Measurements from ENCODE around the gene RIC3. TPM values are rescaled to one million over a fixed set of nuclear protein-coding genes. Genes with fewer than 3 reads are reported as not detected.

RIC3 gene
- polyA plus RNA-seq = 5.5 TPM

GRCh38 chr11:8168485-8169257 is at the start of gene RIC3:
Gene RIC3, minus strand, starts transcription at chr11:8169025. Its CDS starts 36 bp downstream, at chr11:8168989.
- H3K4me3 Mint-ChIP-seq = peak within 1 kb of the TSS; percentile 82 to 98 (median 96)
- peaks cover 7% of the 10 kb centered on the region for H3K36me3 Mint-ChIP-seq
- H3K4me1 Mint-ChIP-seq = peaks cover 12 to 27% (median 21%) of the 10 kb centered on the region in 3 donors
- peaks cover 0 to 2% (median 0%) of the 10 kb centered on the region in 3 donors for H3K9me3 Mint-ChIP-seq
- peak within 1 kb of the TSS in 2 of 3 donors; percentile 54 to 93 for H3K27ac Mint-ChIP-seq
- peaks cover 2% of the 10 kb centered on the region for H3K27me3 Mint-ChIP-seq

DNA sequence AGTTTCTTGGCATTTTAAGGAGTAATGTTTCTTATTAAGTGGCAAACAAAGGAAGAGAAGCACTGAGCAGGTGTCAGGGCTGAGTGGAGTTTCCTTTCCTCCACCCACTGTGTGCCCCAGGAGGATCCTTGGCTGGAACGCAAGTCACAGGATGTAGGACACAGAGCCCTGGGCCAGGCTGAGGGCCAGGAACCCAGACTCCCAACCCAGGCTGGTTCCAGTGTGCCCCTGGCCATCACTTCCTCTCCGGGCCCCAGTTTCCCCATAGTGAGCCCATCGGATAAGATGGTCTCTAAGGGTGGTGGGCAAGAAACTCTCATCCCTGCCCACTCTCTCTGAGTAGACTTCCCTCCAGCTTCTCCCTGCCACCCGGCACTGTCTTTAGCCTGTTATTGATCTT is 49.6 kb upstream of the RIC3 start:
- no peaks in the 10 kb centered on the region for H3K36me3 Mint-ChIP-seq
- H3K4me1 Mint-ChIP-seq = no peaks in the 10 kb centered on the region
- no peak overlapping the region for H3K4me3 Mint-ChIP-seq
- H3K27ac Mint-ChIP-seq = peak overlapping the region in 1 of 3 donors; percentile 59
- no peaks in the 10 kb centered on the region for H3K27me3 Mint-ChIP-seq
- no peaks in the 10 kb centered on the region for H3K9me3 Mint-ChIP-seq

DNA sequence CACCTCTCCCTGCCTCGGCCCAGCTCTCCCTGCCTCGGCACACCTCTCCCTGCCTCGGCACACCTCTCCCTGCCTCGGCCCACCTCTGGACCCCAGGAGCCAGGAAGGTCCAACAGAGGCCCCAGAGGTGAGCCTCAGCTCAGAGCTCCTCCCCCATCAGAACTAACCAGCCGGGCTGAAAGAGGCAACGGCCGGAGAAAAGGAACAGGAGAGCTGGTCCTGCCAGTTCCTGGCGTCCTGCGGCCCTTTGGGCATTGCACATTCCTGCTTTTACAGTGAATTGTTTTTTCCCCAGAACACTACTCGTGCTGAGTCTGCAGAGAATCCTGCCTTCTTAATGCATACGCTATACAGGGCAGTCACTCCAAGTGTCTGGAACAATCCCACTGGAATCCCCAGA is 49.1 kb upstream of the RIC3 start:
- no peak overlapping the region for H3K27ac Mint-ChIP-seq
- H3K27me3 Mint-ChIP-seq = no peaks in the 10 kb centered on the region
- H3K36me3 Mint-ChIP-seq = no peaks in the 10 kb centered on the region
- no peaks in the 10 kb centered on the region for H3K9me3 Mint-ChIP-seq
- H3K4me1 Mint-ChIP-seq = no peaks in the 10 kb centered on the region
- H3K4me3 Mint-ChIP-seq = no peak overlapping the region

DNA sequence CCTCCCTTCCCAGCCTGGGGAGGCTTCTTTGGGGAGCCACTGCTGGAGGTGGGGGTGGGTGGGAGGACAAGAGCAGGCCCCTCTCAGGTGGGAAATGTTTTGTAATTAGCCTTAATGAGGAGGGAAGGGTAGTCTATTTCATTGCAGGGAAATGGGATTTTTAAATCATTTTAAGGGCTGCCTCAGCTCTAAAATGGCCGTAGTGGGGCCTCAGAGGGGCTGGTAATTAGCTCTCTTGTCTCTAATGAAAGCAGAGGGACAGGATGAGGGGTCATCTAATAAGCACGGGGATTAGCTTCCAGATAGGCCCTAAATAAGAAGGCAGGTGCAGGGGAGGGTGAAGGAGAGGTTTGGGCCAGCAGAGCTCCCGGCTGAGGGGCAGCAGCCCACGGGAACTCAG is 48.3 kb upstream of the RIC3 start:
- Mint-ChIP-seq H3K4me3 (no peak overlapping the region), H3K36me3 (no peaks in the 10 kb centered on the region), H3K4me1 (no peaks in the 10 kb centered on the region), H3K27me3 (no peaks in the 10 kb centered on the region), H3K9me3 (no peaks in the 10 kb centered on the region), H3K27ac (peak overlapping the region in 1 of 3 donors; percentile 36)

DNA sequence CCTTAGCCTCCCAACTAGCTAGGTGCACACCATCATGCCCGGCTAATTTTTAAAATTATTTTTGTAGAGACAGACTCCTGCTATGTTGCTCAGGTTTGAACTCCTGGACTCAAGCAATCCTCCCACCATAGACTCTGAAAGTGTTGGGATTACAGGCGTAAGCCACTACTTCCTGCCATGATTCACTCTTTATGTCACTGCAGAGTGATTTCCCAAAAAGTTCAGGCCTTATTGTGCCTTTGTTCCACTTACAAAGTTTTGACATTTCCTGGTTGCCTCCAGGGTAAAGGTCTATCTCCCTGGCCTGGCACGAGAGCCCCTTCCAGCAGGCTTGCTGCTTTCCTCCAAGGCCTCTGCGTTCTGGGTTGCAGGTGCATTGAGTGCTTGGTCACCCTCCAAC is 44.6 kb upstream of the RIC3 start:
- H3K4me3 Mint-ChIP-seq = no peak overlapping the region
- H3K36me3 Mint-ChIP-seq = no peaks in the 10 kb centered on the region
- H3K4me1 Mint-ChIP-seq = no peaks in the 10 kb centered on the region
- no peaks in the 10 kb centered on the region for H3K27me3 Mint-ChIP-seq
- H3K27ac Mint-ChIP-seq = peak overlapping the region in 1 of 3 donors; percentile 17
- H3K9me3 Mint-ChIP-seq = no peaks in the 10 kb centered on the region

DNA sequence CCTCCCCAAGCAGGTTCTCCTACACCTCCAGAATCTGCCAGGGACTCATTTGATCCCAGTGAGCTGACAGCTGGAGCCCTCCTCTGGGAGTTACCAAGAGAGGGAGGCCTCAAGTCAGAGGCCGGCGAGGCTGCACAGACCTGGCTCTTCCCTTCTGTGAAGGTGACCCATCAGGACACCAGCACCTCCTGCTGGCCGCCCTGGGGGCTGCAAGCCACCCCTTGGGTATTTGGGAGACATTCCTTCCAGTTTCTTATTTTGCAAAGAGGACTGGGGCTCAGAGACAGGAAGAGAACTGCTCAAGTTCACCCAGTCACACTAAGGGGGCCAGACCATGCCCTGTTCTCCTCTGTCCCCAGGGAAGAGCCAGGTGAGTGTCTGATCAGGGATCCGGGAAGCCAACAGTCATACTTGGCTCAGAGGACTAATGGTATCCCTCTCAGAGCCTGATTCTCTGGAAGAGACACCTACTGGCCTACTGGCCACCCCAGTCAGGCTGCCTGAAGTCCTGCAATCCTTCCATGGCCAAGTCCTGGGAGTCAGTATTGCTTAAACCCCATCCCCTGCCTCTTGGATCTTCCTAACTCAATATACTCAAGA is 40.5 kb upstream of the RIC3 start:
- H3K9me3 Mint-ChIP-seq = no peaks in the 10 kb centered on the region
- H3K27me3 Mint-ChIP-seq = peaks cover 3% of the 10 kb centered on the region
- H3K27ac Mint-ChIP-seq = no peak overlapping the region

GRCh38 chr11:8207080-8208000 is 38.5 kb upstream of the RIC3 start:
- peaks cover 7 to 16% (median 11%) of the 10 kb centered on the region in 3 donors for H3K4me1 Mint-ChIP-seq
- H3K27me3 Mint-ChIP-seq = peaks cover 3% of the 10 kb centered on the region
- H3K4me3 Mint-ChIP-seq = peak overlapping the region; percentile 54 to 91 (median 74)
- H3K36me3 Mint-ChIP-seq = peaks cover 3% of the 10 kb centered on the region
- no peaks in the 10 kb centered on the region for H3K9me3 Mint-ChIP-seq
- H3K27ac Mint-ChIP-seq = peak overlapping the region in 2 of 3 donors; percentile 36 to 74

More for the DNA sequence above, 40.5 kb upstream of the RIC3 start:
- Mint-ChIP-seq H3K4me1 (peaks cover 4 to 8% (median 7%) of the 10 kb centered on the region in 3 donors), H3K4me3 (no peak overlapping the region), H3K36me3 (peaks cover 1% of the 10 kb centered on the region)

DNA sequence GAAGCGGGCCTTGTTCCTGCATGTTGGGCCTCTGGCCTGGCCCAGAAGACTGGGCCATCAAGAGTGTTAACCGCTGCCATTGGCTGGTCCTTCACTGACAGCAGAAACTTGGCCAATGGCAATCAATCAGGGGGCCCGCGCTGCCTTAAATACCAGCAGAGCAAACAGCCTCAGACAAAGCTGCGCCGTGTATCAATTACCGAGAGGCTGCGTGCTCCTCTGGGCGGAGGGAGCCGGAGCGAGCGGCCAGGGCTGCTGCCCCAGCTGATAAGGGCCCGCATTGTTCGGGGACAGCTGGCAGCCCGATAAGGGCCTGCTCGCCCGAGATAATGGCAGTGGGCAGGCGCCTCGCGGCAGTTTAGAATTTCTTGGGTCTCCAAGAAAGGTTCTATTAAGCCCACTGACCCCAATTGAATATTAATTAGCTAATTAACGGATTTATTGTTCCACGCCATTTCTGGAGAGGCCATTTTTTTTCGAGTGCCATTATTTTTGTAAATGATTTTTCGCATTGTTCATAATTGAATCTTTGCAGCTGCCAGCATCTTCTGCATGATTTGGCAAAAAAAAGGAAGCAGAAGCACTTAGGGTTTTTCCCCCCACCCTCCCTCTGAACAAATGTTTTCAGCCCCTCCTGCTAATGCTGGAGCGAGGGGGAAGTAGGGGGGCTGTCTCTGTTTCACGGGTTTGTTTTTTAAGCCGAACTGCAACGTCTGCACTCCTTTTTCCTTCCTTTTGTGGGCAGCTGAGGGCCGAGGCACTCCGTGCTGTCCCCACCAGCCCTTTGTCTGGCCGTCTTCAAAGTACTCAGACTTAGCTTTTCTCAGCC is 37.6 kb upstream of the RIC3 start:
- H3K27me3 Mint-ChIP-seq = peaks cover 3% of the 10 kb centered on the region
- H3K27ac Mint-ChIP-seq = peak overlapping the region in 2 of 3 donors; percentile 36 to 58
- no peaks in the 10 kb centered on the region for H3K9me3 Mint-ChIP-seq
- H3K36me3 Mint-ChIP-seq = peaks cover 3% of the 10 kb centered on the region
- peaks cover 12 to 22% (median 17%) of the 10 kb centered on the region in 3 donors for H3K4me1 Mint-ChIP-seq
- peak overlapping the region; percentile 54 to 91 (median 74) for H3K4me3 Mint-ChIP-seq

GRCh38 chr11:8205566-8205965 is 36.7 kb upstream of the RIC3 start:
- H3K27ac Mint-ChIP-seq = no peak overlapping the region
- peaks cover 3% of the 10 kb centered on the region for H3K36me3 Mint-ChIP-seq
- H3K9me3 Mint-ChIP-seq = no peaks in the 10 kb centered on the region
- peaks cover 3% of the 10 kb centered on the region for H3K27me3 Mint-ChIP-seq
- H3K4me3 Mint-ChIP-seq = no peak overlapping the region
- peaks cover 12 to 22% (median 18%) of the 10 kb centered on the region in 3 donors for H3K4me1 Mint-ChIP-seq

GRCh38 chr11:8204596-8204995 is 35.8 kb upstream of the RIC3 start:
- Mint-ChIP-seq H3K27ac (peak overlapping the region in 1 of 3 donors; percentile 74), H3K27me3 (peaks cover 3% of the 10 kb centered on the region), H3K4me1 (peaks cover 12 to 22% (median 18%) of the 10 kb centered on the region in 3 donors), H3K4me3 (peak overlapping the region in 1 of 4 donors; percentile 55), H3K36me3 (peaks cover 3% of the 10 kb centered on the region), H3K9me3 (no peaks in the 10 kb centered on the region)

GRCh38 chr11:8204025-8204424 is 35.2 kb upstream of the RIC3 start:
- Mint-ChIP-seq H3K27me3 (peaks cover 3% of the 10 kb centered on the region), H3K4me1 (peaks cover 12 to 22% (median 18%) of the 10 kb centered on the region in 3 donors), H3K9me3 (no peaks in the 10 kb centered on the region), H3K27ac (no peak overlapping the region), H3K36me3 (peaks cover 3% of the 10 kb centered on the region), H3K4me3 (no peak overlapping the region)

GRCh38 chr11:8203414-8203715 is 34.5 kb upstream of the RIC3 start:
- Mint-ChIP-seq H3K36me3 (peaks cover 3% of the 10 kb centered on the region), H3K27me3 (peaks cover 3% of the 10 kb centered on the region), H3K27ac (peak overlapping the region in 1 of 3 donors; percentile 36), H3K9me3 (no peaks in the 10 kb centered on the region), H3K4me3 (peak overlapping the region in 1 of 4 donors; percentile 12), H3K4me1 (peaks cover 12 to 22% (median 18%) of the 10 kb centered on the region in 3 donors)

GRCh38 chr11:8202516-8203413 is 33.9 kb upstream of the RIC3 start:
- peaks cover 12 to 22% (median 18%) of the 10 kb centered on the region in 3 donors for H3K4me1 Mint-ChIP-seq
- peak overlapping the region in 2 of 4 donors; percentile 73 to 80 for H3K4me3 Mint-ChIP-seq
- no peaks in the 10 kb centered on the region for H3K9me3 Mint-ChIP-seq
- peaks cover 3% of the 10 kb centered on the region for H3K36me3 Mint-ChIP-seq
- H3K27me3 Mint-ChIP-seq = peaks cover 3% of the 10 kb centered on the region
- H3K27ac Mint-ChIP-seq = peak overlapping the region; percentile 31 to 91 (median 37)

All from IgD-negative memory B cell (primary cell).